HG03108 (cell line): ENCODE measurements around the gene TRAPPC1.

Source experiments
- ATAC-seq: cut with Tn5 transposase; IDR thresholded peaks from one replicate; pipeline ENCODE4 v1.9.1; 2021; ENCODE audit warnings: moderate library complexity; ENCODE audit not compliant: unreplicated experiment

Gene TRAPPC1

DNA sequence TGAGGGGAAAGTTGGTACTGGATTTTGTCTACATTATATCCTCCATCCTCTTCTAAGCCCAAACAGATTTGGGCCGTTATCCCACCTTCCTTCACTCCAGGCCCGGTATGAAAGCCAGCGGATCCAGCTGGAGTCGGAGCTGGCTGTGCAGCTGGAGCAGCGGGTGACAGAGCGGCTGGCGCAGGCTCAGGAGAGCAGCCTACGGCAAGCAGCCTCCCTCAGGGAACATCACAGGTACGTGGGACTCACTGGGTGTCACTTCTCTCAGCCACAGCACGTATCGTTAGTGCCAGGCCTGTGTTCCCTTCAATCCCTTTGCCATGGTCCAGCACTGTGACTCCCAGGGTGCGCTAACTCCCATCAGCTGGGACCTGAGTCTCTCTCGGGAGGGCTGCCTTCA, 11.5 kb upstream of the TRAPPC1 start:
- ATAC-seq: no peak

DNA sequence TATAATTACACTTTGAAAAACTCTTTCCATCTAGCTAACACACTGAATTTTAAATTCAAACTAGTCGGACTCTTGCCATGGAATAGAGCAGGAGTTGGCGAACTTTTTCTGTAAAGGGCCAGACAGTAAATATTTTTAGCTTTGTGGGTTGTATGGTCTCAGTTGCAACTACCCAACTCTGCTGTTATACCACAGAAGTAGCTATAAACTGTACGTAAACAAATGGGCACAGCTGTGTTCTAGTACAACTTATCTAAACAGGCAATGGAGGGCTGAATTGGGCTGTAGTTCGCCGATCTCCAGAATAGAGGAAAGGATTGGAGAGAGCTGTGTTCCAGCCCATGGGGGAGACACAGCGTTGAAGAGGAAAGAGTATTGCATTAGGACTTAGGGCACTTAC, 9.0 kb upstream of the TRAPPC1 start:
- ATAC-seq: no peak

DNA sequence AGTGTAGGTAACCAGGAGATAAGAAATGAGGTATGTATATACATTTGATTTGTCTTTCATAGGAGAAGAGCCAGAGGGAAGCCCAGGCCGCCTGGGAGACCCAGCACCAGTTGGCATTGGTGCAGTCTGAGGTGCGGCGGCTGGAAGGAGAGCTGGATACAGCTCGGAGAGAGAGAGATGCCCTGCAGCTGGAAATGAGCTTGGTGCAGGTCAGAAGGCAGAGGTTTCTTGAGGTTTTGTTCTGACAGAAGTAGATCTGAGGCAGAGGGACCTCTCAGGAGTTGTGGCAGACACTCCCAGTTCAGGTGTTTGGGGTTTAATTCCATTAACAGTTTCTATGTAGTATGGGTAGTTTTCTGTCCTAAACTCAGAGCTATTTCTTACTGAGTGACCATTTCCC, 8.3 kb upstream of the TRAPPC1 start:
- ATAC-seq: no peak

DNA sequence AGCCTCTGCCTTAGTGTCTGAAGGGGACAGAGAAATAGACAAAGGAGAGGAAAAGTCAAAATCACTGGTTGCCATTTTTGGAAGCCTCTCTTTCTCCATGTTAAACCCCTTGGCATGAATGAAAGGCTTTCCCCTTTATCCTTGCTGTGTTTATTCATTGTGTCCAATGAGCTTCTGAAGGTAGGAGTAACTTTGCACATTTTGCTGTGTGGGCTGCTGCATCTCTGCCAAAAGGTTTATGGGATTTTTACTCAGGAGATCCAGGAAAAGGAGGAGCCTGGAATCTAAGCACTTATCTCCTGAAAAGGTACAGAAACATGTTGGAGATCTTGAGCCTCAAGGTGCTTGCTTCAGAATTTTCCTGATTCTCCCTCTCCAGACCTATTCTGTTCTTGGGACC, 4.1 kb upstream of the TRAPPC1 start:
- ATAC-seq: no peak

DNA sequence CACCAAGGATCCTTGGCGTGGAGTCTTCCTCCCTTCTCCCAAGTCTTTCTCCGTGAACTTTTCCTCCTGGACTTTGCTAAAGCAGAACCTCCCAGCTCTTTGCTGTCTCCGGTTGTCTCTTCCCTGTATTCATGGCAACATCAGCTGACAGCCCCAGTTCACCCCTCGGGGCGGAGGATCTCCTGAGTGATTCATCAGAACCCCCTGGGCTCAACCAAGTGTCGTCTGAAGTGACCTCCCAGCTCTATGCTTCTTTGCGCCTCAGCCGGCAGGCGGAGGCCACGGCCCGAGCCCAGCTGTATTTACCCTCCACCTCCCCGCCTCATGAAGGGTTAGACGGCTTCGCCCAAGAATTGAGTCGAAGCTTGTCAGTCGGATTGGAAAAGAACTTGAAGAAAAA, 1.2 kb upstream of the TRAPPC1 start:
- ATAC-seq: no peak

DNA sequence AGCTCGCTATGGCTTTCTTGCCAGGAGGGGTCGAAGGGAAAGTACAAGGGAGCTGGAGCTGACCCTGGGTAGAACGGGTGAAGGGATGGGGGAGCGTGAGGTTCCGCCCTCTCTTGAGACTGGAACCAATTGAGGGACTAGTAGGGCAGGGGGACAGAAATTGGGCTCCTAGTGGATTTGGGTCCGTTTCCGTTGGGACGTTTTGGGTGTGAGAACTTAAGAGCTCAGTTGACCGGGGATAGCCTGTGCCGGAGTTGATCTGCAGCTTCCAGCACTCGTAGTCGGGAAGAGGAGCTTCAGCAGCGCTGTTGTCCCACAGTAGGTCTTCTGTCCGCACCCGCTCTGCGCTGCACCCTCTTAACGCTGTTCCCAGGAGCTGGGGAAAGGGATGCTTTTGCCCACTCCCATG, 741 bp upstream of the TRAPPC1 start:
- no peak for ATAC-seq

DNA sequence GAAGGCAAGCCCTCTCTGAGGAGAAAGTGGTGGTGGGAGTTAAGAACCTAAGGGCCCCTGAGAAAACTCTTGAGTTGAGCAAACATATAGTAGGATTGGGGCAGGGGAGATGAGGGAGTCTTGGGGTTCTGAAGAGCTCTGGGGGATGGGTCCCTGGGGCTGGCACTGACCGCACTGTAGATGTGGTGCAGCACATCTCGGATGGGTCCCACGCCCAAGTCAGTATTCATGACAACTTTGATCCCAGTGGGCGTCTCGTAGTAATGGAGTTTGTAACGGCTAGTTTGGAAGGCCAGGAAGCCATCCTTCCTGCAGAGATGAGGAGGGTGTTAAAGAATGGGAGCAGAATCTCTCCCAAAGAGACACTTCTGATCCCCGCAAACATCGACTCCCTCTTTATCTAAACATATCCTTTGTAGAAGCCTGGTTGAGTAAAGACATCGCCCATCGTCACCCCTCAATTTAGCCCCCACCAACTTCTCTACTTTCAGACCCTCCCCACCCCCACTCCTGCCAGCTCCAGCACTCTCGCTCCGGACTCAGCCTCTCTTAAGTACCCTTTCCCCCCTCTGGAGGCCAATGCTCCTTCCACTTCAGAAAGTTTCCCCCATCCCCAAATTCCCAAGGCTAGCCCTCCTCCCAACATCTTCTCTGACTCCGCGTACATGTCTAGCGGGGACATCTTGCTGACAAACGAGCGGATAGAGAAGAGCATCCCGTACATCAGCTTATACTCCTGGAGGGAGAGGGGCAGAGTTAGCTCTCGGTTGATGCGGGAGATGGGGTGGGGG, 710 bp downstream of the TRAPPC1 start:
- no peak for ATAC-seq

DNA sequence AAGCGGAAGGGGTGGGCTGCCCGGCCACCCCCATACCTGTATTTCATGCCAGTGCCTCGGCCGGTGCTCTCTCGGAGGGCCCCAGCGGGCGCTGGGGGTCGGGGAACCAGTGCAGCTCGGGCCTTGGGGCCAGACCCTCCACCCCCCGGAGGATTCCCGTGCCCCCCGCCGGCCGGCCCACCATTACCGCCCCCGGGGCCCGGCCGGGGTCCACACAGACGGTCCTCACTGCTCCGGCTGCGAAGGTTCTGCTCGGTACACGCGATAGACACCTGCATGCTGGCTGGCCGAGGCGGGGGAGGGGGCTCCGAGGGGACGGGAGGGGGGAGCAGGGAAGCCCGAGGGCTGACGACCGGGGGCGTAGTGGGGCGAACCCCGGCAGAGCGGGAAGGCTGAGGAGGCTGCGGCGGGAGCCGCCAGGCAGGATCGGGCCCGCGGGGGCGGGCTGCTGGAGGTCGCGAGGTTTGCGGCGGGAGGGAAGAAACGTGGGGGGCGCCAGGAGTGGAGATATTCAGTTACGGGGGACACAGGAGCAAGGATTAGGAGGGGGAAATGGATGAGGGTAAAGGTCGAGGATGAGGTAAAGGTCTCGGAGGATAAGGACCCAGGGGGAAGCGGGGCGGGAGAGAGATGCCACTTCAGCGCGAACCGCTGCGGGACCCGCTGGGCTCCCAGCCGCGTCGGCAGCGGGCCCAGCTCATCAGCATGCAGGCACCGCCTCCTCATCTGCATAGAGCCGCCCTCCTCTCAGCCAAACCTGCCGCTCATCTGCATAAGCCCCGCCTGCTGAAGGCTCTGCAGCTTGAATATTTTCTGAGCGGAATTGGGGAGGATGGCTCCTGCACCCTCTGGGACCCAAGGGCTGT, 2.4 kb downstream of the TRAPPC1 start, which contains the start of gene KCNAB3:
Gene KCNAB3, minus strand, starts transcription at position 699 of the 866 bp plus-strand sequence. Its CDS starts 421 bp downstream, at position 278.
- no peak for ATAC-seq

DNA sequence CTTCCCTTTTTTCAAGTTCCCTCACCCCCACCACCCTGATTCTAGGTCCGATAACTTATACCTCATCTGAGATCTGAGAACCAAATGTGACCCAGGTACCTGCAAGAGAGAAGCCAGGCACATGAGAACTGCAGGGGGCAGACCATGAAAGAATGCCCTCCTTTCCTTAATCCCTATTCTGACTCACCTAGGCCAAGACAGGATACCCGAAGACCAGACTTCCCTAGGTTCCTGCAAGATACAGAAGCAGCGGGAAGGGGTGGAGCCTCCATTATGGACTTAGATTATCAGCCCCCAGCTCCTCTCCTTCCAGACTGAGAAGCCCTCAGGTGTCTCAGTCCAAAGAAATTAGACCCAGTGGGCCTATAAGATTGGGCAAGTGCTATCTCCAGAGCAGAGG, 4.2 kb downstream of the TRAPPC1 start:
- no peak for ATAC-seq

DNA sequence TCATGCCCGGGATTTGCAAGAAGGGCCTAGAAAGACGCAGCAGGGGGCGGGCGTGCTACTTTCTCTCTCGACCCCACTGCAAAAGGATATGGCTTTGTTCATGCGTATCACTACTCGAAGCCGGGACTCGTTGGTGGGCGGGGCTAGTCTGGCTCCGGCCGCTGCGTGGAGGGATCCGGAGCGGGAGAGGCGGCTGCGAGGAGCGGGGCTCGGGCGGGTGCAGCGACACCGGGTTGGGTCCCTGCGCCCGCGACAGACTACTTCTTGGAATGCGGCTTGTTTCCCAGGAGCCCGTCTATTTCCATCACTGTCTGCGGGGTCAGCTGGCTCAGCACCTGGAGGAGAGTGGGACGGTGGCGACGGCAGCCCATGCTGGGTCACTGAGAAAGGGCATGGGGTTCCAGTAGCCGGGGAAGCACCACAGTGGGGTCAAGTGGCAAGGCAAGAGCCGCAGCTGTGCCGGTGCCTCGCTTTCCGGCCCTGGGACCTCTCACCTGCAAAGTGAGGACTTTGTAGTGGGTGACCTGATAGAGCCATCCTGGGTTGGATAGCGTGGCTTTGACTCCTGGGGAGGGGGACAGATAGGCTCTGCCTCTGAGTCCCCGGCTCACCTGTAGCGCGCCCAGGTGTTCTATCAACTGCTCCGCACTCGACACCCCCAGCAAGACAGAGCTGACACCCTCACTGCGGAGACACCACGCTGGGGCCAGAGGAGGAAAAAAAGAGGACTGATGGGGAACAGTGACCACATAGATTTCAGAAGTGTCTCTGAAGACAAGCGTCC, 8.7 kb downstream of the TRAPPC1 start:
- ATAC-seq: no peak

DNA sequence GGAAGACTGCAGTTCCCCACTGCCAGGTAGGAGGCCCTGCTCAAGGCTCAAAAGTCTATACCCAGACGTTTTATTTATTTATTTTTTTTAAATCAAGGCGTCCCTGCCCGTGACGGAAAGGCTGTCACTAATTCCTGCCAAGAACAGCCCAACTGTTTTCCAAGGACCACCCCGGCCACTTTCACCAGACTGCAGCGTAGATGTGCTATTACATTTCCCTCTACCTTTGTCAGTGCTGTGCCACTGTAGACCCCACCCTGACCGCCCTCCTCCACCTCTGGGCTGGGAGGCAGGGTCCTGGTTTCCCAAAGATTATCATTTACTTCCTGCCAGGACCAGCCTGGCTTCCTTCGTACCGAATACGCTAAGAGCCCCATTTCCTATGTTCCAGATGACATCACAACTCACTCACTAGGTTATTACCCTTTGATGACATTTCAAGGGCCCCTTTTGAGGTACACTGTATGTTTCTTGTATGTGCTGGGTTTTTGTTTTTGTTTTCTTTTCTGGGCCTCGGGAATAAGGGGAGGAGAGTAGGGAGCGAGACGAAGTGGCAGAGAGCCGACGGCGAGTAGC, 9.4 kb downstream of the TRAPPC1 start:
- no peak for ATAC-seq

DNA sequence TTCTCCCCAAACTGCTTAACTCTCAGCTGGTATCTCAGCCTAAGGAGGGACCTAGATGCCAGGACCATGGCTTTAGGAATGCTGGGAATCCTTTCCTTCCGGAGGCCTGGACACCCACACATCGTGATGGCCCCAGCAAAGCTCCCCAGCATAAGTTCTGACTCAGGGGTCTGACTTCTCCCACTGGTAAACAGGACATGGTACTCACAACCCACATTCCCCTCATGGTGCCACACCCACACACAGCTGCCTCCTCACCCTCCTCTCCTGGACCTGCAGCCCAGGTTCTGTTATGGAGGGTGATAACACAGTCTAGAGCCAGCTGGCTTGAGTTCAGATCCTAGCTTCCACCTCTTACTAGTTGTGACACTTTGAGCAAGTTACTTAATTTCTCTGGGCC, 14.9 kb downstream of the TRAPPC1 start:
- ATAC-seq: no peak

DNA sequence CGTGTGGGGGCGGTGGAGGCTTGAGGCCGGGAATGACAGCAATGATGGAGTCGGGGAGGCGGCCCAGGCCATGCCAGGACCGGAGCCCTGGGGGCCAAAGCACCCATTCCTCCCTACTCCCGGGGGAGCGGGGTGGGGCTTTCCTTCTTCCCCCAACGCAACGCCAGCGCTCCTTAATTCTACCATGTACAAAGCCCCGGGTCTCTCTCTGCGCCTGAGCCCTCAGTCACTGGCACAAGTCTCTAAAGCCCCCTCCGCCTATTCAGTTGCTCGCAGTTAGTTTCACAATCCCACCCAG, 15.4 kb downstream of the TRAPPC1 start:
- ATAC-seq: no peak

DNA sequence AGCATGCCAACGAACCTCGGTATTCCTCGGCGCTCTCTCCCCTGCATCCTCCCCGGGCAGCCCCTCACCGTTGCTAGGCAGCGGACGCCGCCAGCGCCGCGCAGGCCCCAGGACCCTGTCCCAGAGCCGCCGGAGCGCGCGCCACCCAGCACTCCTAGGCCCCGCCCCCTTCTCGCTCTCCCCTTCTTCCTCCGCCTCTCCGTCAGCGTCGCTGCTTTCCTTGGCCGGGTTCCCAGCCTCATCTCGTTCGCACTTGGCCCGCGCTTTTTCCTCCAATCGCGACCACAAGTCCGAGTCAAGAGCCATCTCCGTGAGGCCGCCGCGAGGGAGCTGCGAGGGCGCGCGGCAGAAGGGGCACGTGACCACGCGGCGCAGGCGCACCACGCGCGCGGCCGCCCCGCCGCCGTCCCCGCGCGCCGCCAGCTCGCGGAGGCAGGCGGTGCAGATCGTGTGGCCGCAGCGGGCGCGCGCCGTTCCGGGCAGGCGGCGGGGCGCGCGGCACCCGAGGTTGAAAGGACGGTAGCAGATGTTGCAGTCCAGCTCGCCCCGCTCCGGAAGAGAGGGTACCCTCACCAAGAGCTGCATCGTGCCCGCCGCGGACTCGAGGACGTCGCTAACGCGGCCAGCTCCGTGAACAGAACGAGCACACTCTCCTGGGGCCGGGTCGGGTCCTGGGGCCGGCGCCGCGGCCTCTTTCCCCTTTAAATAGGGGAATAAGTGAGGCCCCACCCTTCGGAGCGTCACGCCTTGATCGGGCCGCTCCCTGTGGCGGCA, 15.9 kb downstream of the TRAPPC1 start, which contains the start of gene RNF227:
Gene RNF227, minus strand, starts transcription at position 679 of the 774 bp plus-strand sequence. Its CDS starts 94 bp downstream, at position 585.
- ATAC-seq: peak; percentile 71

DNA sequence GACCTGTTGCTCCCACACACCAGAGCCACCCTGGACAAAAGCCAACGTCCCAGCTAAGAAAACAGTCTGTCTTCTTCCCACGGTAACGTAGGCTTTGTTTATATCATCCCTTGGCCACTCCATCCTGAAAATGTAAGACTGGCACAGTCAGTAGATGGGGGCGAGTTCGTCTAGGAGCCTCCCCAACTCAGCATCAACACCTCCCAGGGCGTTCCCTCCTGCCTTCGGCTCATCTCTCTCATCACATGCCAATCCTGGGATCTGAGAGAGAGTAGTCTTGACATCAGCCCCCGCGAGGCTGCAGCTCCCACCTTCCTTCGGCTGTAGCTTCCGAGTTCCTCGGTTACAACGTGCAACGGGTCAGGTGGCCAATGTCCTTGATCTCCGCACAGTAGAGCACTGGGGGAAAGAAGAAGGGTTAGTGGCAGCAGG, 16.6 kb downstream of the TRAPPC1 start:
- ATAC-seq: no peak

DNA sequence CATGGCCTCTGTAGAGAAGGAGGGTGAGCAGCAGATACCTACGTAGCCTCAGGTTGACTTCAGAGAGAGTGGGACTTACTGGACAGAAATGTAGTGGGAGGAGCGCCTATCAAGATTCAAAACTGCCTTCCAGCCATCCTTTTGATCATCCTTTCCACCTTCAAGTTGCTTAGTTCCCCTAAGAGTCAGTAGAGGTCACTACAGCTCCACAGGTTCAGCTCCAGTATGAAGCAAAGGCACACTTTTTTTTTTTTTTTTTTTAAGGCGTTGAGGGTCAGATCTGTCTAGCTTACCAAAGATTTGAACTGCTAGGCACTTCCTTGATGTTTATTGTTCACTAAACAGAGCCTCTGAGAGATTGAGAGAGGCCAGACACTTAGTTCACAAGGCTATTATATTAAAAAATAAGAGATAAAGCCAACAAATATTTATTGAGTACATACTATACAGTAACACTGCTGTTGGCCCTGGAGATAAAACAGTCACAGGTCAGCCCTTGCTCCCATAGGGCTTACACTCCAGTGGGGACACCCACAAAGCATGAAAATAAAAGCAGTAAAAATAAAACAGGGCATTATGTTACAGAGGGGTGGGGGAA, 18.7 kb downstream of the TRAPPC1 start:
- ATAC-seq: no peak

DNA sequence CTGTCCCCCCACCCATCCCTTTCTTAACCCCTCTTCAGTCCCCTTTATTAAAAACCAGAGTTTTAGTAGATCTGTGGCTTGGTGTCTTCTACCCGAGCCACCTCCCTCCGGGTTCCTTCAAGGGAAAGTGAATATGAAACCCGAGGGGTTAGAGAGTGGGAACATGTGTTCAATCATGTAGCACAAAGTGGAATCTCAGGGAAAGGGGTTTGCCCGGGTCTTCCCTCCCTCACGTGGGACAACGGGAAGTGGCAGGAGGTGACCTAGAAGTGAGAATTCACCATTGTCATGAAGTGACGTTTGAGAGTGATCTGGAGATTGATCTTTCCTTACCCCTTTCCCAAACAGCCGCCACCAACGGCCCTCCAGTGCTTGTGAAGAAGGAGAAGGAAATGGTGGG, 20.6 kb downstream of the TRAPPC1 start:
- ATAC-seq: no peak

DNA sequence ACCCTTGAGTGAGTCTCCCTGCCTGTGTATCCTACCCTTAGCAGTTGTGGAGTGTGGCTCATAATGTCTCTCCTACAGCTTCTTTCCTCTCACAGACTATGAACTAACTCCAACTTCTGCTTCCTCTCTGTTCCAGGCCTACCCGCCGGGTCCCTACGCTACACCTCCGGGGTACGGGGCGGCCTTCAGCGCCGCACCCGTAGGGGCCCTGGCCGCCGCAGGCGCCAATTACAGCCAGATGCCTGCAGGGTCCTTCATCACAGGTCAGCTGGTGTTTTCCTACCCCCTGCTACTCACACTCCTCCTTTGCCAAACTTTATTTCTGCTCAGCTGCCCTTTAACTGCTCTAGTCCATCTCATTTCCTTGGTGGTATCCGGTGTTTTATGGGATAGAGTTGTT, 21.0 kb downstream of the TRAPPC1 start:
- ATAC-seq: no peak

DNA sequence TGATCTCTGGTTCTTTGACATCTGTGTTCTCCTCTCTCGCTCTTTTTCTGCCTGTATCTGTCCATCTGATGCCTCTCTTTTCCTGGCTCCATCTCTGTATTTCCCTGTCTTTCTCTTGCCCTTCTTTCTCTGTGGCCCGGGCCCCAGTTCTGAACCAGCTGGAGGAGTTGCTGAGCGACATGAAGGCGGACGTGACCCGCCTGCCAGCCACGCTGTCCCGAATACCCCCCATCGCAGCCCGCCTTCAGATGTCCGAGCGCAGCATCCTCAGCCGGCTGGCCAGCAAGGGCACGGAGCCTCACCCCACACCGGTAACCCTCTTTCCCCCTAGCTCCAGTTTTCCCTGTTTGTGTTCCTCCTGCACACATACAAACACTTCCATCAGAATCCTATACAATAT, 21.5 kb downstream of the TRAPPC1 start:
- ATAC-seq: no peak

DNA sequence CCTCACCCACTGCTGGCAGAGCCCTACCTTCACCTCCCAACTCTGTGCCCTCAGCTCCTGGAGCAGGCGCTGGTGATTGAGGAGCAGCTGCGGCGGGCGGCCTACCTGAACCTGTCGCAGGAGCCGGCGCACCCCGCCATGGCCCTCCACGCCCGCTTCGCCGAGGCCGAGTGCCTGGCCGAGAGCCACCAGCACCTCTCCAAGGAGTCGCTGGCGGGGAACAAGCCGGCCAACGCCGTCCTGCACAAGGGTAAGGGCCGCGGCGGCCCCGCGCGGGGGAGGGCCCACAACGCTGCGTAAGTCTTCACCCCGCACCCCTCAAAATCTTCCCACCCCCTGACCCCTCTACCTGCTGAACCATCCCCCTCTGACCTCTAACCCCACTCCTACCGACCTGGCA, 22.7 kb downstream of the TRAPPC1 start:
- ATAC-seq: no peak
